HG03045 (cell line): ENCODE measurements around the gene NRIP1.
"Not testable (repeated sequence)": the region's sequence is repeated elsewhere in the genome, so short reads cannot be mapped to it uniquely, and the experiment has no call there.

Experiments
- ATAC-seq: cut with Tn5 transposase; IDR thresholded peaks from one replicate; pipeline ENCODE4 v1.9.1; 2021; ENCODE audit warnings: mild to moderate bottlenecking, moderate library complexity; ENCODE audit not compliant: unreplicated experiment

The NRIP1 gene

GRCh38 chr21:14982336-14982735 lies 82.5 kb downstream of the NRIP1 start:
- no peak for ATAC-seq

- ATAC-seq = no peak
Observed at GRCh38 chr21:14981246-14981645, 83.6 kb downstream of the NRIP1 start.

- no peak for ATAC-seq
Observed at GRCh38 chr21:14979264-14979663, 85.5 kb downstream of the NRIP1 start.

GRCh38 chr21:14977814-14978213 lies 87.0 kb downstream of the NRIP1 start:
- ATAC-seq = no peak

DNA sequence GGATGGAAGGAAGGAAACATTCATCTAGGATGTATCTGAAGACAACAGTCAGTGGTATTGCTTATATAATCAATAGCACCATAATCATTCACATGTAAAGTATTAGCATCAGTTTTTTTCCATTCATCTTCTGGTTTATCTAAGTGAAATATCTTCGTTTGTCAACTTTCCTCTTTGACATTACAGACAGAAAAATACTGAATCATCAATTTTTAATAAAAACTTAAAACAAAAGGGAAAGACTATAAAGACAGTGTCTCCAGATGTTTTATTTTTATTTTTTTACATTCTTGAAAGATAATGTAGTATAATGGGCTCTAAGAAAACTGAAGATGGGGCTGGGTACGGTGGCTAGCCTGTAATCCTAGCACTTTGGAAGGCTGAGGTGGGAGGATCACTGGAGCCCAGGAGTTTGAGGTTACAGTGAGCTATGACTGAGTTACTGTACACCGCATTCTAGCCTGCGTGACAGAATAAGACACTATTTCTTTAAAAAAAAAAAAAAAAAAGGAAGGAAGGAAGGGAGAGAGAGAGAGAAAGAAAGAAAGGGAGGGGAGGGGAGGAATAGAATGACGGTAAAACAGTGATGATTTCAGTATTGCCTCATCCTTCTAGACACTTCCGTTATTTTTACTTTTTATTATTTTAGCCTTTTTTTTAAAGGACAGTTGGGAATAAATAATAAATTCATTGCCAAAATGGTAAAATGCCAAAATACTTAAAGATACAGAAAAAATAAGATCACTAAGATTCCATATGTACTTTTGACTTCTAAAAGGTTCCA lies 89.5 kb downstream of the NRIP1 start:
- ATAC-seq = no peak

GRCh38 chr21:14972678-14973077 lies 92.1 kb downstream of the NRIP1 start:
- no peak for ATAC-seq

DNA sequence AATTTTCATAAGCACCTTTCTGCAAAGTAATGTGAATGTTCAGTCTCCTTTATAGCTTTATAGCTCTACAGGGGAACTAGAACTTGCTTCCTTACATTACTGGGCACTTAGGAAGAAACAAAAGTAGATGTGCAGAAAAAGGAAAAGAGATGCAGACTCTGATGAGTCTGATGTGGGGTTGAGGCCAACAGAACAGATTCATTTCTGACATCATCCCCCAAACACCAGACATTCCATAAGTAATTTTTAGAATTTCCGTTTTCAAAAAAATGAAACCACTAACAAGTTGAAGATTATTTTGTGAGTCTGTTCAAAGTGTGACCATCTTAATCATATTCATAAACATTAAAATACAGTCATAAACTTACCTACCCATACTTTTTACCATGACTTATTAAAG lies 96.0 kb downstream of the NRIP1 start:
- no peak for ATAC-seq

DNA sequence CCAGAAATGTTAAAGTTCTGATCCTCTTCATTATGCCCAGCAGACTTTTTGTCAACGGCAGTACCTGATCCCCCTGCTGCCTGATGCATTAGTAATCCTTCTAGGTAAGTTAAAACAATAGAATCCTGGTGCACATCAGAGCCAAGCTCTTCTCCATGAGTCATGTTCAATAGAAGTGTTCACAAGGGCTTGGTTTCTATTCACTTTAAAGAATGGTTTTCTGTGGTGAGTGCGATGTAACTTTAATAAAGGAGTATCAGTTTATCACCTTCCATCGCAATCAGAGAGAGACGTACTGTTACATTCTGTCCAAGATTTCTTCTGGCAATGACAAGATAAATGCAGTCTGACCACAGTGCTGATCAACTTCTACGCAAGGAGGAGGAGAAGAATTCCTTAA lies 96.8 kb downstream of the NRIP1 start:
- ATAC-seq = no peak

DNA sequence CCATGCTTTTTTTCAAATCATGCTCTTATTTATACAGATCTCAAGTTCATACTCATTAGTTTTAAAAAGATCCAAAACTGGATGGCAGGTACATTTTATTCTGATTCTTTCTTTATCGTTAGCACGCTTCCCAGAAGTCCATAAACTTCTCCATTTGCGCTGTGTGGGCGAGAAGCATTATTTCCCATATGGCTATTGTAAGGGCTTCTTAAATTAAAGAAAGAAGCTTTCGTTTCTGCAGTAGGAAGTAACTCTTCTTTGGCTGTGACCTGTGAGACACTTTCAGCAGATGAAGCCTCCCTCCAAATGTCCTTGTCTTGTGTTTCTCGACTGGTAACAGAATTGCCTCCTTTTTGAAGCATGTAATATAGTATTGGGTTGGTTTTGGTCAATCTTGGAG lies 100.2 kb downstream of the NRIP1 start:
- no peak for ATAC-seq

DNA sequence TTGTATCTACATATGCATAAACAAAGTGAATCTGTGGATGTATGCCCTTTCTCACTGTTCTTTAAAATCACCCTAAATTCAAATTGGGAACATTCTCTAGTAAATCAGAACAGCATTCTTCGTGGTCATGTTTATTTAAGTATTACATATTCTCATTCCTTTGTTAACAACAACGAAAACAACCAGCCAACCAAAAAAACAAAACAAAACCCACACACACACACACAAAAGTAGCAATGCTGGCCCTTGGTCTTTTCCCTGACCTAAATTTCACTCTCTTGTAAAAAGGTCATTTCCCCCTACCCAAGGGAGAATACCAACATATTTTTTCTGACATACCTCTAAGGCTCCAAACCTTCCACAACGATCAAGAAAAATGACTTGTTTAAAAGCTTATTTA lies 102.6 kb downstream of the NRIP1 start:
- ATAC-seq = no peak

DNA sequence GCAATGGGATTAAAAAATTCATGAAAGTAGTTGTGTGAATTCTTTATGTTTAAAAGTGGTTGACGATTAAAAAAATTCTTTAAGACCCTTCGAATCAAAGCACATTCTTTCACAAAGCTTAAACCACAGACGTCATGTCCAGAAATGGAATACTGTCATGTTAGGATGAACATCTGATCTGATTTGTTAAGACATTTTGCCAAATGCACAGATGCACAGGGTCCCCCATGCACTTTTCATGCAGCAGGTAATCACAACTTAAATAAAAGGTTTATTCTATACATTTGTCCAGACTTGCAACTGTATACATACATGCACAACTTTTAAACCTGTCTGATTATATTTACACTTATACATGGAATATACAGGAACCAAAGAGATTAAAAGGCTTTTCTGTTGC lies 103.3 kb downstream of the NRIP1 start:
- ATAC-seq = no peak

DNA sequence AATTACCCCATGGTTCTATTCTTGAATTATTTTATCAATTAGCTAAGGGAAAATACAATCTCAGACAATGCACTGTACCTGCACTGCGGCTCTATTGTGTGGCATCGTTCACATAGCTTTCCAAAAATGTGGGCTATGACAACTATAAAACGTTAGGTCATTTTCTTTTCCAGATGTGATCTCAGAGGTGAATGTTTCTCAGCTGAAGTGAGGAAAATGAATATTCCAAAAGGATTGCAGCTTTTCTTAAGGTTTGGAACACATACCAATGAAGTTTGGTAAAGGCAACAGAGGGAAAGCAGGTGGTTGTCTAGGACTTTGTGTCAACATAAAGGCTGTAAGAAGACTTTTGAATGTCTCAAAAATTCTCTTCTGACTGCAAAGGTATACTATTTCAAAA lies 105.5 kb downstream of the NRIP1 start:
- no peak for ATAC-seq

GRCh38 chr21:14957836-14958235 lies 107.0 kb downstream of the NRIP1 start:
- ATAC-seq = no peak

DNA sequence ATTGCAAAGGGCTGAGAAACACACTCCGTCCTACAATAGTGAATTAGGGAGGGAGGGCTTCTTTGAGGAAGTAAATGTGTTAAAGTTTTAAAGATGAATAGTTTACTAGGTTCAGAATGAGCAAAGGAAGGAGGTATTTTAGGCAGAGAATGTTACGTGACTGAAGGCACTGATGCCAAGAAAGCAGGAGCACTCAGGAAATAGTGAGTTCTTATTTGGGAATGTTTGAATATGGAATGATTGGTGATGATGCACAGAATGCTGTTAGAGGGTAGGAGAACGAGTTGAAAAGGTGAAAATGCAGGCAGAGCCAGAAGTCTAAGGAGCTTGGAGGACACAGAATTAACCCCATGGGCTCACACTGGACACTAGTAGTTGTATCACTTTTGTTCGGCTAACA lies 108.0 kb downstream of the NRIP1 start:
- no peak for ATAC-seq

DNA sequence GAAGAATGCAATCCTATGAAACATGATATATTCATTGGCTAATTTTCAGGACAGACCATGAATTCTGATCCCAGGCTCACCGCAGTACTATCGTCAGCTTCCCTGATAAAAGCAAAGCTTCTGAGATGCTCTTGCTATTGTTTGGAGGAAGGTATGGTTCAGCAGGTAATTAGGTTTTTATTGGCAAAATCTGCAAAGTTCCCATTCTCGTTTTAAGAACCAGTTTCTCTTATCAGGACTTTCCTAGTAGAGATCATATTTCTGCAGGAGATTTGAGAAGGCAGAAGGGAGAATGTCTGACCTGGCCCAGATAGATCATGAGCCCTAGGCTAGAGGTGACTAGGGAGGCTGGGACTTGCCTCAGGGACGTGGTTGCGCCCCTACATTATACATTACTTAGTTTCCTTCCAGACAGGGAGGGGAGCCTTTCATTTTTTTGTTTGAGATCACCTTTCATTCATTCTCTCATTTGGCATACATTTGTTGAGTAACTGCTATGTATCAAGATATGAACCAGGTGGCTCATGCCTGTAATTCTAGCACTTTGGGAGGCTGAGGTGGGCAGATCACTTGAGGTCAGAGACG lies 108.8 kb downstream of the NRIP1 start:
- ATAC-seq = no peak

- ATAC-seq = no peak
Observed at GRCh38 chr21:14952916-14953315, 111.9 kb downstream of the NRIP1 start.

DNA sequence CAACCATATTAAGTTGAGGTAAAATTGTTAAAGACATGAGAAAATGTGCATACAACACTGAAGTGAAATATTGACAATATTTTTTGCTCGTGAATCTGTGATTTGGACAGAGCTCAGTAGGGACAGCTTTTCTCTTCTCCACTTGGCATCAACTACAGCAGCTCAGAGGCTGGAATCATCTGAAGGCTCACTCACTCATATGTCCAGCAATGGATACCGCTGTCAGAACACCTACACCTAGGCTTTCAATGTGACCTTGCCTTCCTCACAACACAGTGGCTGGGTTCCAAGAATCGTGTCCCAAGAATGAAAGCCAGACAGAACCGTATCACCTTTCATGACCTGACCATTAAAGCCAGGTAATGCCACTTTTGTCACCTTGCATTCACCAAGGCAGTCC lies 115.2 kb downstream of the NRIP1 start:
- no peak for ATAC-seq

- no peak for ATAC-seq
Observed at GRCh38 chr21:14947613-14948160, 117.1 kb downstream of the NRIP1 start.

DNA sequence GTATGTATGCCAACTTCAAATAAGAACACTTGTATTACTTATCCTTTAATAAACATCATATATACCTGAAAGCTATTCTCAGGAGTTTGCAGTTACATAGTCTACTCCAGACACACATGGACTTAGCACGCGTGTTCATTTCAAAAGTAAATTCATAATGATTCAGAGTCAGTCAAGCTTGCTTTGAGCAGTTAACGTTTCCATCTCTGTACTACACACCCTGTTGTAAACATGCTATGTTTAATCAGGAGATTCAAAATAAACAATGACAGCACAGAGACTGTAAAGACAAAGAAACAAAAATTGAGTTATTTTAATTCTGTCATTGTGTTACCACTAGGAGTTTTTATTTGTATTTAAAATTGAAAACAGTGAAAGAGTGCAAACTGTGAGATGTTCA lies 119.6 kb downstream of the NRIP1 start:
- no peak for ATAC-seq

GRCh38 chr21:14943616-14944015 lies 121.2 kb downstream of the NRIP1 start:
- ATAC-seq = no peak

DNA sequence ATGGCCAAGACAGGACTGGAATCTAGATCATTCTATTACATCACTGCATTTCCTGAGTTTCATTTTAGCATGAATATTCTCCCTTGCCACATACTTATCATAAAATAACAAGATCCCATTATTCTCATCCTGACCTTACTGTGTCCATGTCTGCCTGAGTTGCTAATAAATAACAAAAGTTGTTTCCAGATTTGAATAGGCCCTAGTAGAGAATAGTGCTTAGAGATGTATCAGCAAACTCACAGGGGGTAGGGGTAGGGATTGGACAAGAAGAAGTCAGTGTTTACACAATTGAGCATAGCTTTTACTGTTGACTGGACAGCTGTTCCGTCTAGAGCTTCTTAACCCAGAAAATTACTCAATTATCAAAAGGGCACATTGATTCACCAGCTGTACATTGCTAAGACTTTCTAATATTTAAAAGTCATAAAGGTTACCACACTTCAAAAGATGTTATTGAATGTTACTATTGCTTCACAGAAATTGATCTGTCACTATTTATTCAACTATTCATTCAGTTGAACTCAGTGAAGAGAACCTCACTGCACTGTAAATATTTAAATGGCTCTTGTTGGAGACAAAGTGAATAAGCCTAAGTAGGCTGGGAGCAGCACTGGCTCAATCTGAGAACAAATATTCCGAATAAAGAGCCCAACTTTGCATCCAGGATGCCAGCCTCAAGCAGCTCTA lies 121.9 kb downstream of the NRIP1 start:
- ATAC-seq = no peak

DNA sequence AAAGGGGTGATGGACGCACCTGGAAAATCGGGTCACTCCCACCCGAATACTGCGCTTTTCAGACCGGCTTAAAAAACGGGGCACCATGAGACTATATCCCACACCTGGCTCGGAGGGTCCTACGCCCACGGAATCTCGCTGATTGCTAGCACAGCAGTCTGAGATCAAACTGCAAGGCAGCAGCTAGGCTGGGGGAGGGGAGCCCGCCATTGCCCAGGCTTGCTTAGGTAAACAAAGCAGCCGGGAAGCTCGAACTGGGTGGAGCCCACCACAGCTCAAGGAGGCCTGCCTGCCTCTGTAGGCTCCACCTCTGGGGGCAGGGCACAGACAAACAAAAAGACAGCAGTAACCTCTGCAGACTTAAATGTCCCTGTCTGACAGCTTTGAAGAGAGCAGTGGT lies 137.5 kb downstream of the NRIP1 start:
- ATAC-seq = not testable (repeated sequence)
